HG03442 (cell line): ENCODE data around the gene ZNF763.
A peak's percentile ranks its signal among the peaks of the same experiment; 100 is the strongest.
"Not testable (repeated sequence)": the region's sequence is repeated elsewhere in the genome, so short reads cannot be mapped to it uniquely, and the experiment has no call there.

Experiments
- ATAC-seq: cut with Tn5 transposase; IDR thresholded peaks from one replicate; pipeline ENCODE4 v1.9.1; 2021; ENCODE audit warnings: mild to moderate bottlenecking, moderate library complexity; ENCODE audit not compliant: unreplicated experiment

Gene ZNF763

GRCh38 chr19:11971041-11971440 lies 6.2 kb downstream of the ZNF763 start:
- no peak for ATAC-seq

DNA sequence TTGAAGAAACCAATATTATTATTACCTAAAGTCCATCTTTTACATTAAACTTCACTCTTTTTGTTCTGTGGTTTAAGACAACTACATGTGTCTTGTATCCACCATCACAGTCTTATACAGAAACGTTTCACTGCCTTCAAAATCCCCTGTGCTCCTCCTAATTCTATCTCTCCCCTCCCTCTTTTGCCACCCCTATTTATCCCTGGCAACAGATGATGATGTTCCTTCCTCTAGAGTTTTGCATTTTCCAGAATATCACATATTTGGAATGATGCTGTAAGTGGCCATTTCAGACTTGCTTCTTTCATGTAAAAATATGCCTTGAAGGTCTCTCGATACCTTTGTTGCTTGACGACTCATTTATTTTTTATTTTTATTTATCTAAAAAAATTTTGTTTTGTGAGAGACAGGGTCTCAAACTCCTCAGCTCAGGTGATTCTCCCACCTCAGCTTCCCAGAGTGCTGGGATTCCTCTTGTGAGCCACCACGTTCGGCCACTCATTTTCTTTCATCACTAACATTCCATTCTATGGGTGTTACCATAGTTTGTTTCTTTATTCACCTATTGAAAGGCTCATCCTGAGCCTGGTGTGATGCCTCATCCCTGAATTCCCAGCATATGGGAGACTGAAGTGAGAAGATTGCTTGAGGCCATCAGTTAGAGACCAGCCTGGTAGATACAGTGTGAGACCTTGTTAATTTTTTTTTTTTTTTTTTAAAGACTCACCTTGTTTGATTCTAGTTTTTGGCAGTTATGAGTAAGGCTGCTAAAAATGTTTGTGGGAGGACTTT lies 8.4 kb downstream of the ZNF763 start:
- ATAC-seq: no peak

DNA sequence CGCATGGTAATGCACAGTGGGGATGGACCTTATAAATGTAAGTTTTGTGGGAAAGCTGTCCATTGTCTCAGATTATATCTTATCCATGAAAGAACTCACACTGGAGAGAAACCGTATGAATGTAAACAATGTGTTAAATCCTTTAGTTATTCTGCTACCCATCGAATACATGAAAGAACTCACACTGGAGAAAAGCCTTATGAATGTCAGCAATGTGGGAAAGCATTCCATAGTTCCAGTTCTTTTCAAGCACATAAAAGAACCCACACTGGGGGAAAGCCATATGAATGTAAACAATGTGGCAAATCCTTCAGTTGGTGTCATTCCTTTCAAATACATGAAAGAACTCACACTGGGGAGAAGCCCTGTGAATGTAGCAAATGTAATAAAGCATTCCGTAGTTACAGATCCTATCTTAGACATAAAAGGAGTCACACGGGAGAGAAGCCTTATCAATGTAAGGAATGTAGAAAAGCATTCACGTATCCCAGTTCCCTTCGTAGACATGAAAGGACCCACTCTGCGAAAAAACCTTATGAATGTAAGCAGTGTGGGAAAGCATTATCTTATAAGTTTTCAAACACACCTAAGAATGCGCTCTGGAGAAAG lies 13.8 kb downstream of the ZNF763 start:
- no peak for ATAC-seq

DNA sequence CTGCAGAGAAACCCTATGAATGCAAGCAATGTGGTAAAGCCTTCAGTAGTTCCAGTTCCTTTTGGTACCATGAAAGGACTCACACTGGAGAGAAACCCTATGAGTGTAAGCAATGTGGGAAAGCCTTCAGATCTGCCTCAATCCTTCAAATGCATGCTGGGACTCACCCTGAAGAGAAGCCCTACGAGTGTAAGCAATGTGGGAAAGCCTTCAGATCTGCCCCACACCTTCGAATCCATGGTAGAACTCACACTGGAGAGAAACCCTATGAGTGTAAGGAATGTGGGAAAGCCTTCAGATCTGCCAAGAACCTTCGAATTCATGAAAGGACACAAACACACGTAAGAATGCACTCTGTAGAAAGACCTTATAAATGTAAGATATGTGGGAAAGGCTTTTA lies 14.7 kb downstream of the ZNF763 start:
- ATAC-seq: no peak

- ATAC-seq: no peak
These were observed 17.7 kb downstream of the ZNF763 start for GRCh38 chr19:11982526-11982925.

DNA sequence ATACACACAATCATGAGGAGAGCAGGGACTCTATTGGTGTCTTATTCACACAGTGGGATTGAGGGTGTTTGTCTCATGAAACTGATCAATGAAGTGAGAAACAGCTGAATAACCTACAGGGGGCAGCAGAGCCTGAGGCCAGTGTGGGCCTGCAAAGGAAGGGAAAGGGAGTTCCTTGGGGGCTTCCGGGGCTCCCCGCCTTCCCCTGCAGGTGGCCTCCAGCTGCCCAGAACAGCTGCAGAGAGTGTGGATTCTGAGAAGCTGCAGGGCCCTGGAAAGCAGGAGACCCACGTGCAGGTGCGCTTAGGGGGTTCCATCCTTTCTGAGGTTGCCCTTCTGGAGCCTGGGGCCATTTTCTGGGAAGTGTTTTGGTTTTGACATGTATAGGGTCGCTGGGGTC lies 20.1 kb downstream of the ZNF763 start:
- ATAC-seq: no peak

DNA sequence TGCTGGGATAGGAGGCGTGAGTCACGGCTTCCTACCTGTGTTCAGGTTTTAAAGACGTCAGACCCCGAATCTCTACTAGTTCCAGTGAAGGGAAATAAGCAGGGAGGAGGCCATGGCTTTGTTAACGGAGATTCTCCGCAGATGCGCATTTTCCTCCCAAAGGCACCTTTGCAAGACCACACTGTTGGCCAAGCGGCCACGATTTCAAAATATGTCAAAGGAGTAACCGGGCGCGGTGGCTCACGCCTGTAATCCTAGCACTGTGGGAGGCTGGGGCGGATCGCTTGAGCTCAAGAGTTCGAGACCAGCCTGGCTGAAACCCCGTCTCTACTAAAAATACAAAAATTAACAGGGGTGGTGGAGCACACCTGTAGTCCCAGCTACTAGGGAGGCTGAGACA lies 21.9 kb downstream of the ZNF763 start:
- no peak for ATAC-seq

- peak; percentile 74 for ATAC-seq
These were observed 22.8 kb downstream of the ZNF763 start for GRCh38 chr19:11987405-11988281.

DNA sequence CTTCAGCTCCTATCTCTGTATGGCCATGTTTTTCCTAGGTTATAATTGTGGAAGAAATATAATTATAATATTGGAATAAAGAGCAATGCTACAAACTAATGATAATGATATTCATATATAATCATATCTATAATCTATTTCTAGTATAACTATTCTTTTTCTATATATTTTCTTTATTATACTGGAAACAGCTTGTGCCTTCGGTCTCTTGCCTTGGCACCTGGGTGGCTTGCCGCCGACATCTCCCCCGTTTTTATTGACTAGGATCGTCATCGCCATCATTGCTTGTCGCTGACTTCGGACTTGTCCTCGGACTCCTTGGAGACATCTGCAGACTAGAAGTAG lies 24.2 kb downstream of the ZNF763 start:
- no peak for ATAC-seq

DNA sequence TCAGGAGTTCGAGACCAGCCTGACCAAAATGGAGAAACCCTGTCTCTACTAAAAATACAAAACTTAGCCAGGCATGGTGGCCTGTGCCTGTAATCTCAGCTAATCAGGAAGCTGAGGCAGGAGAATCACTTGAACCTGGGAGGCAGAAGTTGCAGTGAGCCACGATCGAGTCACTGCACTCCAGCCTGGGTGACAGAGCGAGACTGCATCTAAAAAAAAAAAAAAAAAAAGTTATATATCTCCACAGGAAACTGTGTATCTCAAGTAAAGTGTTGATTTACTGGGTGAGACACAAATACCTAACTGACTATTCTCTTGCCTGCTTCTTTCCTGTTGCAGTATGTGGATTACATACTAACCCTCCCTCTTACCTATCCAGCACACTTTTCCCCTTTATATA lies 27.1 kb downstream of the ZNF763 start:
- ATAC-seq: not testable (repeated sequence)

DNA sequence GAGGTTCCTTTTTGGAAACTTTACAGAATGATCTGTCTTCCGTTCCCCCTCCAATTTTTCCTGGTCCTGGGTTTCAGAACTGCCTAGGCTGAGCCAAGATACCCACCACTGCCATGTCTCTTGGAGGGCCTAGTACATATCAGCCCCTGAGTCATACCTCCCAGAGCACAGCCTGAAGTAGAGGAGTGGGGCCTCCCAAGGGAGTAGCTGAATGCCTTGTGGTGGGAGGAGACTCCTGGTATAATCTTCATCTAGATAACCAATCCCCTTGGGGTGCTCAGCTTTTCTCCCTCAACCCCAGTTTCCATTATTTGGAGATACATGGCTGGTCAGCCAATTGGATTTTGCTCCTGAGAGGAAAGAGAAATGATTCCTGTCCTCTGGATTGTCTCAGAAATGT lies 30.3 kb downstream of the ZNF763 start:
- ATAC-seq: no peak

DNA sequence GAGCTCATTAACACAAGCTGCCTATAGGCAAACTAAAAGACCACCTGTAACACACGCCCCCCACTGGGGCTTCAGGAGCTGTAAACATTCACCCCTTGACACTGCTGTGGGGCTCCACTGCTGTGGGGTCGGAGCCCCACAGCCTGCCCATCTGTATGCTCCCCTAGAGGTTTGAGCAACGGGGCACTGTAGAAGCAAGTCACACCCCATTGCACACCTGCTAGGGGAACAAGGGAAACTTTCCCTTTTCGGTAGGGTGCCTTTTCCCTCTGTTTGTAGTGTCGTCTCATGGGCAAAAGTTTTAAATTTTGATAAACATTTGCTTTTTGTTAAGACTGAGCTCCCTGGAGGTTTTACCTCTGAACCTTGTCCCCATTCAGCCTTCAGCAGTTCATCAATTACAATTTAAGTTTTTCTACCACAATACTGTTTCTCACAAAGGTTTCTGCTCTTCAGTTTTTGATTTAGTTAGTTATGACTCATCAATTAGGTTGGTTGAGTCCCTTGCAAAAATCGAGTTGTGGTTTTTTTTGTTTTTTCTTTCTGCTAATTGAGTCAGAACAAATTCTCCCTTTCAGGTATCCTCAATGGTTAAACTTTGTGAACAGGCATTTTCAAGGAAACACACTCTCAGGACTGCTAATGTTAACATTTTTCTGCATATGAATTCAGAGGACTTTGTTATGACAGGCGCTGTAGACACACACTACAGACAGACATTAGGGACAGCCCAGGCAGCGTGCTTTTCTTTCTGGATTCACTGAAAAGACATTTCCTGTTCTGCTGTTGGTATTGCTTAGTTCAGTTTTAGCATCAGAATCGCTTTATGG lies 35.5 kb downstream of the ZNF763 start:
- ATAC-seq: peak; percentile 49

- ATAC-seq: no peak
These were observed 50.3 kb downstream of the ZNF763 start for GRCh38 chr19:12015015-12015752.

- no peak for ATAC-seq
These were observed 50.9 kb downstream of the ZNF763 start for GRCh38 chr19:12015753-12016116.
